Measurements from ENCODE around the gene SNAPC2. TPM values are rescaled to one million over a fixed set of nuclear protein-coding genes. Genes with fewer than 3 reads are reported as not detected.

SNAPC2 gene
- total RNA-seq, 4 donors from 2014 or later = 29.5 to 37.7 (median 33.4) TPM

DNA sequence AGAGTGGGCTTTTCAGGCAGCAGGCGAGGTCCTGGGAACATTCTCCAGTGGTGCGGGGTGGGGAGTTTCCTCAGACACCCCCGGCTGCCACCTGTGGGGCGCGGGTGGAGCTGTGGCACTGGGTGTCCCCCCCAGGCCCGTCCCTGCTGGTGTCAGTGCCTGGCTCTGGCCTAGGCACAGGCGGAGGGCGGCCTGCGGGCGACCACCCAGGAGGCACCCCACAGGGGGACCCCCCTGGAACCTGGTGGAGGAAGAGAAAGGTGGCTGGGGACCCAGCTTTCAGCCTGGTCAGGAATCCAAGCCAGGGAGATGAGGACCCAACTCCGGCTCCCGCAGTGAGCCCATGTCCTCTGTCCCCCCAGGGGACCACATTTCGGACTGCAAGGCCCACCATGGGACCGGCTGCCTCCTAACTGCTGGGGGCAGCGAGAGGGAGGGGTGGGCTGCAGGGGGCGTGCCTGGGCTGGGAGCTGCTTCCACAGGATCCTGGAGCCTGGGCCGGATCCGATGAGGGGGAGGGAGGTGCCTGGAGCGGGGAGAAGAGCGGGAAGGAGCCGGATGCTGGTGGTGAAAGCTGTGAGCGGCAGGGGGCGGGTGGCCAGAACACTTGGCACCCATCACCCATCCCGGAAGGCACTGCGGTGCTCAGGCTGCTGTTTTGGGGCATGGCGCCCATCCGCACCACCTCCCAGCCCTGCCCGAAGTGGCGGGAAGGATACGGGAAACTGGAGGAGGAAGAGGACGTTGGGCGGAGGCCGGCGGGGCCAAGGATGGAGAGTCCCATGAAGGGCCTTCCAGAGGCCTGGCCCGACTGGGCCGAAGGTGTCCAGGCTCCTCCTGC, 11.3 kb downstream of the SNAPC2 start:
- Histone ChIP-seq H3K4me3 (no peak overlapping the region), H3K36me3 (peaks cover 0 to 66% of the 10 kb centered on the region in 2 donors), H3K4me1 (peaks cover 17 to 63% (median 47%) of the 10 kb centered on the region in 3 donors), H3K9me3 (no peaks in the 10 kb centered on the region), H3K27me3 (no peaks in the 10 kb centered on the region), H3K27ac (peak overlapping the region; percentile 94 to 97 (median 94))
- TF ChIP-seq POLR2A (IDR thresholded peaks at IDR 0.05) (no peak), EP300 (IDR thresholded peaks at IDR 0.05) (no peak), POLR2AphosphoS5 (IDR thresholded peaks at IDR 0.05) (peak; percentile 72)
- 60 to 75% methylated on average over 1 to 10 of the region's 36 CpGs for whole genome bisulfite sequencing, 2 donors (ENCODE audit: low coverage in 1 of 2)
- no peak for ATAC-seq

DNA sequence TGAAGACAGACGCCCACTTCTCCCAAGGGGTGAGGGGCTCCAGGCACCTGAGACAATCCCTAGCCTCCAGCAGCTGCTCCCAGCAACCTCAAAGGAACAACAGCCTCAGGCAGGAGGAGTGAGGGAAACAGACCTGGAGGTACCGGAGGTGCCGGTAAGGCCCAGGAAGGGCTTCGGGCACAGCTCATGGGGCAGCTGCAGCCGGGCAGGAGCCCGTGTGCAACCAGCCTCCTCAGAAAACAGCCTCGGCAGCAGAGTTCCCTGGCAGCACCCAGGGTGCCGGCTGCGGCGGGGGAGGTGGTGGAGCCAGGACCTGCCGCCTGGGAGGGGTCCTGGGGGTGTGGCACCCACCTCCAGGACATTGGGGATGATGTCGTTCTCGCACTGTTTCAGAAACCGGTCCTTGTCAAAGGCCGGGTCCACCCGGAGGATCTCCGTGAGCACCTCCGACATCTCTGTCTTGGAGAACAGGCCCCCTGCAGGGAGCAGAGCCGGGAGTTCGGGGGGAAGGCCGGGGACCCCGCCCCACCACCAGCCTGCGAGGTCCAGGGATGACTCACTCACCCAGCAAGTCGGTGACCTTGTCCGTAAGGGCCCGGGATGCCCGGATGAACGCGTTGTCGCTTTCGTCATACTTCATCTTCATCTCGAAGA, 12.3 kb downstream of the SNAPC2 start:
- Histone ChIP-seq H3K27me3 (no peaks in the 10 kb centered on the region), H3K9me3 (no peaks in the 10 kb centered on the region), H3K36me3 (peaks cover 0 to 75% of the 10 kb centered on the region in 2 donors), H3K4me1 (peaks cover 11 to 61% (median 38%) of the 10 kb centered on the region in 3 donors), H3K4me3 (no peak overlapping the region), H3K27ac (peak overlapping the region in 3 of 4 donors; percentile 94 to 97 (median 94))
- WGBS, 2 donors (ENCODE audit: low coverage in 1 of 2) = 83 to 90% methylated on average over 2 to 7 of the region's 32 CpGs
- ATAC-seq = no peak
- TF ChIP-seq EP300 (IDR thresholded peaks at IDR 0.05) (no peak), POLR2AphosphoS5 (IDR thresholded peaks at IDR 0.05) (no peak)
- TF ChIP-seq, protein P1, sequence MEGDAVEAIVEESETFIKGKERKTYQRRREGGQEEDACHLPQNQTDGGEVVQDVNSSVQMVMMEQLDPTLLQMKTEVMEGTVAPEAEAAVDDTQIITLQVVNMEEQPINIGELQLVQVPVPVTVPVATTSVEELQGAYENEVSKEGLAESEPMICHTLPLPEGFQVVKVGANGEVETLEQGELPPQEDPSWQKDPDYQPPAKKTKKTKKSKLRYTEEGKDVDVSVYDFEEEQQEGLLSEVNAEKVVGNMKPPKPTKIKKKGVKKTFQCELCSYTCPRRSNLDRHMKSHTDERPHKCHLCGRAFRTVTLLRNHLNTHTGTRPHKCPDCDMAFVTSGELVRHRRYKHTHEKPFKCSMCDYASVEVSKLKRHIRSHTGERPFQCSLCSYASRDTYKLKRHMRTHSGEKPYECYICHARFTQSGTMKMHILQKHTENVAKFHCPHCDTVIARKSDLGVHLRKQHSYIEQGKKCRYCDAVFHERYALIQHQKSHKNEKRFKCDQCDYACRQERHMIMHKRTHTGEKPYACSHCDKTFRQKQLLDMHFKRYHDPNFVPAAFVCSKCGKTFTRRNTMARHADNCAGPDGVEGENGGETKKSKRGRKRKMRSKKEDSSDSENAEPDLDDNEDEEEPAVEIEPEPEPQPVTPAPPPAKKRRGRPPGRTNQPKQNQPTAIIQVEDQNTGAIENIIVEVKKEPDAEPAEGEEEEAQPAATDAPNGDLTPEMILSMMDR (IDR thresholded peaks at IDR 0.05) = no peak

DNA sequence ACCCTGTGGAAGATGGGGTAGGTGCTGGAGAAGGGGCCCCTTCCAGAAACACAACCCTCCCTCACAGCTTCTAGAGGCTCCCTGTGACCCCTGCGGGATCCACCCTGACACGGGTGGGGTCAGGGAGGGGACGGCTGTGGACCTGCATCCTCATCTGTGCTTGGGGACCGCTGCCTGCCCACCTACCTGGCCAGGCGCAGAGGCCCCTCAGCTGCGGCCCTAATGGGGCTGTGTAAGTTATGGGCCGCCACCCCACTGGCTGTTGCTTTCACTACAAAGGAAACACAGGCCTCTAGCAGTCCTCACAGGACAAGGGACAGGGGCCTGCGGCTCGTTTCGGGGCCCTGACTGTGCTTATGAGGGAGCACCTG, 12.8 kb downstream of the SNAPC2 start:
- H3K4me3 ChIP-seq = no peak overlapping the region
- TF ChIP-seq POLR2AphosphoS5 (IDR thresholded peaks at IDR 0.05) (no peak), EP300 (IDR thresholded peaks at IDR 0.05) (no peak), POLR2A (IDR thresholded peaks at IDR 0.05) (no peak)
- TF ChIP-seq, protein P1 (IDR thresholded peaks at IDR 0.05) = no peak
- no peaks in the 10 kb centered on the region for H3K9me3 ChIP-seq
- no CpG with 5 or more reads among the region's 10 CpGs for WGBS, 2 donors (ENCODE audit: low coverage in 1 of 2)
- peaks cover 6 to 56% (median 32%) of the 10 kb centered on the region in 3 donors for H3K4me1 ChIP-seq
- H3K27me3 ChIP-seq = no peaks in the 10 kb centered on the region
- peak overlapping the region in 3 of 4 donors; percentile 94 to 97 (median 94) for H3K27ac ChIP-seq
- ATAC-seq = no peak
- H3K36me3 ChIP-seq = peaks cover 0 to 80% of the 10 kb centered on the region in 2 donors

DNA sequence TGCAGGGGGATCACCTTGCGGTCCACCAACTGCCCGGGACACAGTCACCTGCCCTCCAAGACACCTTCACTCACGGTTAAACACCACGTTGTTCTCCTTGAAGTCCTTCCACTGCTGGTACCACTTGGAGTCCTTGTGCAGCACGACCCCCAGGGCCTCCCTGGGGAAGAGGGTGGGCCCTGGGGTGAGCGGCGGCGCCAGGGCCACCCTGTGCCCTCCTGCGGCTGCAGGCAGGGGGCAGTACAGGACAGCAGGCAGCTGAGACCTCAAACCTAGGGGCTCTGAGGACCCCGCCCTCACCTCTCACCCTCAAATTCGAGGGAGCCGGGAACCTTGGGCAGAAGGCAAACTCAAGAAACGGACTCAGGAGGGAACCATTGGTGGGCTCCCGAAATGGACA, 13.3 kb downstream of the SNAPC2 start:
- no peak overlapping the region for H3K4me3 ChIP-seq
- peaks cover 3 to 56% (median 27%) of the 10 kb centered on the region in 3 donors for H3K4me1 ChIP-seq
- no peak for ATAC-seq
- TF ChIP-seq POLR2AphosphoS5 (IDR thresholded peaks at IDR 0.05) (no peak), EP300 (IDR thresholded peaks at IDR 0.05) (no peak), POLR2A (IDR thresholded peaks at IDR 0.05) (no peak)
- TF ChIP-seq, protein P1 (IDR thresholded peaks at IDR 0.05) = peak in 1 of 4 experiments; percentile 34
- H3K36me3 ChIP-seq = peaks cover 0 to 85% of the 10 kb centered on the region in 2 donors
- no peaks in the 10 kb centered on the region for H3K27me3 ChIP-seq
- peak overlapping the region in 3 of 4 donors; percentile 94 to 97 (median 94) for H3K27ac ChIP-seq
- H3K9me3 ChIP-seq = no peaks in the 10 kb centered on the region
- WGBS, 2 donors (ENCODE audit: low coverage in 1 of 2) = 80 to 88% methylated on average over 3 of the region's 14 CpGs

Data from gastroesophageal sphincter (tissue), 4 donors.